Measurements from ENCODE around the gene FNBP1. TPM values are rescaled to one million over a fixed set of nuclear protein-coding genes. Genes with fewer than 3 reads are reported as not detected.

The FNBP1 gene
- total and polyA plus RNA-seq, 8 donors: 5.3 to 18.5 (median 7.1) TPM

GRCh38 chr9:129946246-129946995 is 96.6 kb downstream of the FNBP1 start:
- no peak for TF ChIP-seq CTCF (IDR thresholded peaks at IDR 0.05)
- H3K27ac ChIP-seq: peak overlapping the region in 1 of 4 donors; percentile 3
- WGBS, 2 donors: 80 to 92% methylated on average over 6 of the region's 6 CpGs
- no peaks in the 10 kb centered on the region for H3K27me3 ChIP-seq
- no peak for FAIRE-seq
- ATAC-seq: peak in 1 of 4 donors; percentile 33
- no peaks in the 10 kb centered on the region for H3K36me3 ChIP-seq
- no peaks in the 10 kb centered on the region for H3K4me1 ChIP-seq
- intact Hi-C loops (cut with DNase I): no loop called here
- no peak overlapping the region for H3K4me3 ChIP-seq
- DNase-seq: no peak
- no peaks in the 10 kb centered on the region for H3K9me3 ChIP-seq

GRCh38 chr9:129945314-129945713 is 97.7 kb downstream of the FNBP1 start:
- H3K27ac ChIP-seq: peak overlapping the region in 1 of 4 donors; percentile 3
- FAIRE-seq: peak; percentile 91
- no peak overlapping the region for H3K4me3 ChIP-seq
- no peak for TF ChIP-seq CTCF (IDR thresholded peaks at IDR 0.05)
- H3K9me3 ChIP-seq: no peaks in the 10 kb centered on the region
- 60 to 76% methylated on average over 3 of the region's 3 CpGs for WGBS, 2 donors
- intact Hi-C loops (cut with DNase I): no loop called here
- H3K36me3 ChIP-seq: no peaks in the 10 kb centered on the region
- no peaks in the 10 kb centered on the region for H3K27me3 ChIP-seq
- no peak for DNase-seq
- H3K4me1 ChIP-seq: no peaks in the 10 kb centered on the region
- ATAC-seq: peak in 1 of 4 donors; percentile 23

GRCh38 chr9:129944506-129945116 is 98.4 kb downstream of the FNBP1 start:
- Histone ChIP-seq H3K9me3 (no peaks in the 10 kb centered on the region), H3K27ac (peak overlapping the region in 1 of 4 donors; percentile 3), H3K4me1 (no peaks in the 10 kb centered on the region), H3K27me3 (no peaks in the 10 kb centered on the region), H3K36me3 (no peaks in the 10 kb centered on the region), H3K4me3 (no peak overlapping the region)
- no peak for TF ChIP-seq CTCF (IDR thresholded peaks at IDR 0.05)
- FAIRE-seq (no peak), DNase-seq (no peak), ATAC-seq (peak in 2 of 4 donors; percentile 62 to 65)
- WGBS, 2 donors: 89 to 91% methylated on average over 5 of the region's 5 CpGs
- intact Hi-C loops (cut with DNase I): no loop called here

GRCh38 chr9:129939431-129939830 is 103.6 kb downstream of the FNBP1 start:
- Histone ChIP-seq H3K27me3 (no peaks in the 10 kb centered on the region), H3K27ac (no peak overlapping the region), H3K9me3 (no peaks in the 10 kb centered on the region), H3K36me3 (no peaks in the 10 kb centered on the region), H3K4me3 (no peak overlapping the region), H3K4me1 (no peaks in the 10 kb centered on the region)
- no peak for TF ChIP-seq CTCF (IDR thresholded peaks at IDR 0.05)
- FAIRE-seq (no peak), ATAC-seq (no peak), DNase-seq (no peak)
- WGBS, 2 donors: 98 to 99% methylated on average over 2 of the region's 2 CpGs
- intact Hi-C loops (cut with DNase I): no loop called here

All from pancreas (tissue), 10 donors.